ENCODE measurements around the gene SCIN.

DNA sequence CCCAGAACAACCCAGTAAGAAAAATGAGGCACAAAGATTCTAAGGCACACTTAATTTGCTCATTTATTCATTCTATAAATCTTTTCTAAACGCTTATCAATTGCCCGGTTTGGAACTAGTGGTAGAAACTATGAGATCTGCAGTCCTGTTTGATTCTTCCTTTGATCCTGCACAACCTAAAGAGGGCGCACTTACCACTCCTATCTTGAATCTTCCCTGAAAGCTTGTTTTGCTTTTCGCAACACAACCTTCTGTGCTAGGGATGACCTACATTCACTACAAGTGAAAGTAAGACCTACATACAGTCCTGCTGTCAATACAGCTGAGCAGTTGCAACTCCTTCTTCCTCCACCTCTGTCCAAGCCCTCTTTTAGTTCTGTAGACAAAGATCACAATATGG is 104.3 kb downstream of the SCIN start:
- TF ChIP-seq, protein P1, sequence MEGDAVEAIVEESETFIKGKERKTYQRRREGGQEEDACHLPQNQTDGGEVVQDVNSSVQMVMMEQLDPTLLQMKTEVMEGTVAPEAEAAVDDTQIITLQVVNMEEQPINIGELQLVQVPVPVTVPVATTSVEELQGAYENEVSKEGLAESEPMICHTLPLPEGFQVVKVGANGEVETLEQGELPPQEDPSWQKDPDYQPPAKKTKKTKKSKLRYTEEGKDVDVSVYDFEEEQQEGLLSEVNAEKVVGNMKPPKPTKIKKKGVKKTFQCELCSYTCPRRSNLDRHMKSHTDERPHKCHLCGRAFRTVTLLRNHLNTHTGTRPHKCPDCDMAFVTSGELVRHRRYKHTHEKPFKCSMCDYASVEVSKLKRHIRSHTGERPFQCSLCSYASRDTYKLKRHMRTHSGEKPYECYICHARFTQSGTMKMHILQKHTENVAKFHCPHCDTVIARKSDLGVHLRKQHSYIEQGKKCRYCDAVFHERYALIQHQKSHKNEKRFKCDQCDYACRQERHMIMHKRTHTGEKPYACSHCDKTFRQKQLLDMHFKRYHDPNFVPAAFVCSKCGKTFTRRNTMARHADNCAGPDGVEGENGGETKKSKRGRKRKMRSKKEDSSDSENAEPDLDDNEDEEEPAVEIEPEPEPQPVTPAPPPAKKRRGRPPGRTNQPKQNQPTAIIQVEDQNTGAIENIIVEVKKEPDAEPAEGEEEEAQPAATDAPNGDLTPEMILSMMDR (IDR thresholded peaks at IDR 0.05): peak in 3 of 6 experiments; percentile 44 to 47 (median 45)
- no peak for TF ChIP-seq POLR2A (IDR thresholded peaks at IDR 0.05)
